NT2/D1 (cell line): ENCODE results near the gene ANKRD33.

Experiments
- SUZ12 ChIP-seq: IDR thresholded peaks from 2 replicates; pipeline ENCODE4 v1.6.1; 2011; ENCODE audit not compliant: insufficient read length, insufficient read depth; ENCODE audit errors: extremely low read depth
- YY1 ChIP-seq: IDR thresholded peaks from 2 replicates; pipeline ENCODE4 v1.6.1; 2011; ENCODE audit not compliant: insufficient read length, insufficient read depth
- ZNF274 ChIP-seq: IDR thresholded peaks from 2 replicates; pipeline ENCODE4 v1.6.1; 2011; ENCODE audit warnings: mild to moderate bottlenecking, low read depth, low read length

DNA sequence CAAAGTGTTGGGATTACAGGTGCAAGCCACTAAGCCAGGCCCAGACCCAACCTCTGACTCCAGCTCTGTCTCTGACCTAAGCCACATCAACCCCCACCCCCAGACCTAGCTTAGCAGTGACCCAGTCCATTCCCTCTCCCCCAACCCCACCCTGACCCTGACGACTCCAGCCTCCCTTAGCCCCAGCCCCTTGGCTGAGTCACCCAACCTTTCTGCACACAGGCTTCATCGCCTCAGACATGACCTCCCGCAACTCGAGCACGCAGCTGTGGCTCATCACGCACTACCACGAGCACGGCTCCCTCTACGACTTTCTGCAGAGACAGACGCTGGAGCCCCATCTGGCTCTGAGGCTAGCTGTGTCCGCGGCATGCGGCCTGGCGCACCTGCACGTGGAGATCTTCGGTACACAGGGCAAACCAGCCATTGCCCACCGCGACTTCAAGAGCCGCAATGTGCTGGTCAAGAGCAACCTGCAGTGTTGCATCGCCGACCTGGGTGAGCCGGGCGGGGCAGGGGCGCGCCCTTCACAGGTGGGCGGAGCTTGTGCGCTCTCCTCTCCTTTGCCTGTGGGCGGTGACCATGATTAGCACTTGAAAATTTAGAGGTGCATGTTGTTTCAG lies 27.2 kb downstream of the ANKRD33 start:
- TF ChIP-seq YY1 (no peak), ZNF274 (no peak), SUZ12 (no peak)
